ENCODE data around the gene PCNA.

- no peak for TF ChIP-seq CTCF (IDR thresholded peaks at IDR 0.05)
- no peak for TF ChIP-seq EZH2phosphoT487 (IDR thresholded peaks at IDR 0.05)
- TF ChIP-seq EZH2 (IDR thresholded peaks at IDR 0.05) = no peak
Observed at GRCh38 chr20:5065166-5065878, 54.4 kb downstream of the PCNA start.
